ENCODE results near the gene C14orf119. TPM values are rescaled to one million over a fixed set of nuclear protein-coding genes. Genes with fewer than 3 reads are reported as not detected.

The C14orf119 gene
- total and polyA plus RNA-seq, 2 donors from 2014 or later: 42.8 to 56.6 TPM

GRCh38 chr14:23114120-23114458 lies 18.8 kb downstream of the C14orf119 start:
- FAIRE-seq (no peak), DNase-seq (no peak)
- intact Hi-C loops (cut with DNase I): no loop called here
- H3K4me3 ChIP-seq (ENCODE audit: low read length in 3 of 3): no peak overlapping the region
- no peak for TF ChIP-seq CTCF (IDR thresholded peaks at IDR 0.05; ENCODE audit: borderline replicate concordance, extremely low read depth, insufficient read depth)
- H3K36me3 ChIP-seq (ENCODE audit: control insufficient read depth in 2 of 3, insufficient read depth in 3 of 3, low read length in 3 of 3): no peaks in the 10 kb centered on the region
- H3K4me1 ChIP-seq (ENCODE audit: control insufficient read depth in 2 of 3, insufficient read depth in 2 of 3, low read depth in 1 of 3, low read length in 3 of 3): no peaks in the 10 kb centered on the region
- no peaks in the 10 kb centered on the region for H3K9me3 ChIP-seq (ENCODE audit: control insufficient read depth in 2 of 3, insufficient read depth in 1 of 3, low read length in 3 of 3)
- H3K9ac ChIP-seq (ENCODE audit: low read length in 3 of 3): no peak overlapping the region
- no peaks in the 10 kb centered on the region for H3K27me3 ChIP-seq (ENCODE audit: control insufficient read depth, insufficient read depth, low read length)
- no peak overlapping the region for H3K27ac ChIP-seq (ENCODE audit: low read depth in 2 of 2, low read length in 2 of 2)

GRCh38 chr14:23114669-23115038 lies 19.3 kb downstream of the C14orf119 start:
- Histone ChIP-seq H3K27me3 (ENCODE audit: control insufficient read depth, insufficient read depth, low read length) (no peaks in the 10 kb centered on the region), H3K4me3 (ENCODE audit: low read length in 3 of 3) (no peak overlapping the region), H3K4me1 (ENCODE audit: control insufficient read depth in 2 of 3, insufficient read depth in 2 of 3, low read depth in 1 of 3, low read length in 3 of 3) (no peaks in the 10 kb centered on the region), H3K27ac (ENCODE audit: low read depth in 2 of 2, low read length in 2 of 2) (no peak overlapping the region), H3K9ac (ENCODE audit: low read length in 3 of 3) (no peak overlapping the region), H3K36me3 (ENCODE audit: control insufficient read depth in 2 of 3, insufficient read depth in 3 of 3, low read length in 3 of 3) (no peaks in the 10 kb centered on the region), H3K9me3 (ENCODE audit: control insufficient read depth in 2 of 3, insufficient read depth in 1 of 3, low read length in 3 of 3) (no peaks in the 10 kb centered on the region)
- intact Hi-C loops (cut with DNase I): no loop called here
- no peak for DNase-seq
- TF ChIP-seq CTCF (IDR thresholded peaks at IDR 0.05; ENCODE audit: borderline replicate concordance, extremely low read depth, insufficient read depth): no peak
- FAIRE-seq: no peak

GRCh38 chr14:23115039-23115731 lies 19.9 kb downstream of the C14orf119 start:
- H3K4me3 ChIP-seq (ENCODE audit: low read length in 3 of 3): no peak overlapping the region
- FAIRE-seq (no peak), DNase-seq (peak in 2 of 5 donors; percentile 30 to 75)
- no peak overlapping the region for H3K27ac ChIP-seq (ENCODE audit: low read depth in 2 of 2, low read length in 2 of 2)
- H3K36me3 ChIP-seq (ENCODE audit: control insufficient read depth in 2 of 3, insufficient read depth in 3 of 3, low read length in 3 of 3): no peaks in the 10 kb centered on the region
- H3K4me1 ChIP-seq (ENCODE audit: control insufficient read depth in 2 of 3, insufficient read depth in 2 of 3, low read depth in 1 of 3, low read length in 3 of 3): no peaks in the 10 kb centered on the region
- intact Hi-C loops (cut with DNase I): no loop called here
- no peak for TF ChIP-seq CTCF (IDR thresholded peaks at IDR 0.05; ENCODE audit: borderline replicate concordance, extremely low read depth, insufficient read depth)
- no peak overlapping the region for H3K9ac ChIP-seq (ENCODE audit: low read length in 3 of 3)
- H3K27me3 ChIP-seq (ENCODE audit: control insufficient read depth, insufficient read depth, low read length): no peaks in the 10 kb centered on the region
- H3K9me3 ChIP-seq (ENCODE audit: control insufficient read depth in 2 of 3, insufficient read depth in 1 of 3, low read length in 3 of 3): no peaks in the 10 kb centered on the region

- no peak for TF ChIP-seq CTCF (IDR thresholded peaks at IDR 0.05; ENCODE audit: borderline replicate concordance, extremely low read depth, insufficient read depth)
- no peak overlapping the region for H3K9ac ChIP-seq (ENCODE audit: low read length in 3 of 3)
- no peak for FAIRE-seq
These were observed 20.6 kb downstream of the C14orf119 start for GRCh38 chr14:23115918-23116317.

More at GRCh38 chr14:23115918-23116317, 20.6 kb downstream of the C14orf119 start:
- peak in 1 of 5 donors; percentile 1 for DNase-seq
- H3K4me3 ChIP-seq (ENCODE audit: low read length in 3 of 3): no peak overlapping the region
- H3K27ac ChIP-seq (ENCODE audit: low read depth in 2 of 2, low read length in 2 of 2): no peak overlapping the region
- no peaks in the 10 kb centered on the region for H3K27me3 ChIP-seq (ENCODE audit: control insufficient read depth, insufficient read depth, low read length)
- no peaks in the 10 kb centered on the region for H3K36me3 ChIP-seq (ENCODE audit: control insufficient read depth in 2 of 3, insufficient read depth in 3 of 3, low read length in 3 of 3)
- intact Hi-C loops (cut with DNase I): no loop called here
- no peaks in the 10 kb centered on the region for H3K9me3 ChIP-seq (ENCODE audit: control insufficient read depth in 2 of 3, insufficient read depth in 1 of 3, low read length in 3 of 3)
- peaks cover 0 to under 1% (median 0%) of the 10 kb centered on the region in 3 donors for H3K4me1 ChIP-seq (ENCODE audit: control insufficient read depth in 2 of 3, insufficient read depth in 2 of 3, low read depth in 1 of 3, low read length in 3 of 3)

Measured in kidney (tissue), 14 donors.